NCI-H69 (cell line): ENCODE measurements around the gene DOCK4.

Experiments used
- DNase-seq: peaks from one replicate; lab custom pipeline; 2025; lab: John Stamatoyannopoulos, UW

The DOCK4 gene

GRCh38 chr7:112080978-112081377, 125.2 kb downstream of the DOCK4 start:
- DNase-seq: no peak

- DNase-seq: peak; percentile 44
These were observed 125.8 kb downstream of the DOCK4 start for GRCh38 chr7:112080441-112080840.

GRCh38 chr7:112079673-112080072, 126.5 kb downstream of the DOCK4 start:
- DNase-seq: peak; percentile 24

- no peak for DNase-seq
These were observed 127.1 kb downstream of the DOCK4 start for GRCh38 chr7:112079122-112079521.

- DNase-seq: no peak
These were observed 129.9 kb downstream of the DOCK4 start for GRCh38 chr7:112076324-112076723.

GRCh38 chr7:112074464-112074863, 131.7 kb downstream of the DOCK4 start:
- no peak for DNase-seq

GRCh38 chr7:112073530-112073929, 132.7 kb downstream of the DOCK4 start:
- DNase-seq: no peak

- DNase-seq: peak; percentile 32
These were observed 133.5 kb downstream of the DOCK4 start for GRCh38 chr7:112072541-112073245.

GRCh38 chr7:112071856-112072255, 134.3 kb downstream of the DOCK4 start:
- DNase-seq: no peak

- peak; percentile 44 for DNase-seq
These were observed 135.4 kb downstream of the DOCK4 start for GRCh38 chr7:112070674-112071256.

- DNase-seq: peak; percentile 41
These were observed 136.3 kb downstream of the DOCK4 start for GRCh38 chr7:112069879-112070321.

- DNase-seq: no peak
These were observed 137.2 kb downstream of the DOCK4 start for GRCh38 chr7:112068967-112069366.

- peak; percentile 93 for DNase-seq
These were observed 138.3 kb downstream of the DOCK4 start for GRCh38 chr7:112067632-112068540.

GRCh38 chr7:112067200-112067599, 139.0 kb downstream of the DOCK4 start:
- DNase-seq: peak; percentile 76

GRCh38 chr7:112065758-112066157, 140.4 kb downstream of the DOCK4 start:
- DNase-seq: no peak

- DNase-seq: peak; percentile 27
These were observed 141.4 kb downstream of the DOCK4 start for GRCh38 chr7:112064627-112065385.

GRCh38 chr7:112063974-112064373, 142.2 kb downstream of the DOCK4 start:
- DNase-seq: no peak

- DNase-seq: peak; percentile 75
These were observed 145.1 kb downstream of the DOCK4 start for GRCh38 chr7:112061051-112061450.

GRCh38 chr7:112060625-112061024, 145.6 kb downstream of the DOCK4 start:
- peak; percentile 66 for DNase-seq

- DNase-seq: no peak
These were observed 146.5 kb downstream of the DOCK4 start for GRCh38 chr7:112059675-112060074.

GRCh38 chr7:112058686-112059085, 147.5 kb downstream of the DOCK4 start:
- DNase-seq: no peak

GRCh38 chr7:112056409-112056808, 149.8 kb downstream of the DOCK4 start:
- DNase-seq: peak; percentile 89
